HepG2 (cell line): ENCODE data around the gene CDHR5. TPM values are rescaled to one million over a fixed set of nuclear protein-coding genes. Genes with fewer than 3 reads are reported as not detected.

Source experiments
- ATAC-seq: fragments of 200-7000 bp; cut with Tn5 transposase; 3 replicates; pipeline ENCODE4 v1.9.1; 2020; ENCODE audit warnings: mild to moderate bottlenecking, moderate library complexity
- BruUV-seq: library from RNA; stranded (reverse); fragments of 400-500 nt; replicated peaks from 2 replicates; lab custom pipeline; 2021; lab: Mats Ljungman, UMichigan
- CTCF ChIA-PET: fragments of 300-600 bp; formaldehyde crosslinking; extraction: SDS; loops from one replicate; lab custom pipeline; 2021; ENCODE audit warnings: low total read pairs, inconsistent platforms, low intra/inter-chr PET ratio; lab: Yijun Ruan, JAX
- POLR2A ChIA-PET: fragments of 350-600 bp; sonication (Branson Sonifier 250); formaldehyde crosslinking; loops from one replicate; lab custom pipeline; 2020; ENCODE audit warnings: antibody characterized with exemption, inconsistent platforms; lab: Yijun Ruan, JAX
- DNase-seq: peaks from one replicate; pipeline ENCODE4 v3.0.0-alpha.2; 2015; ENCODE audit warnings: low spot score
- FAIRE-seq: peaks from 3 replicates; lab custom pipeline; 2011; peaks lifted over from hg19 to GRCh38; lab: Jason Lieb, UNC
- H2AFZ ChIP-seq: one replicate; pipeline ENCODE4 v1.6.1; 2011; ENCODE audit warnings: low read length, inconsistent platforms
- H3K27ac ChIP-seq: fragments of 300-600 bp; 3 replicates; pipeline ENCODE4 v1.8.0; 2011; ENCODE audit warnings: mixed run types, mild to moderate bottlenecking, mixed read lengths, low read length, inconsistent platforms; ENCODE audit not compliant: insufficient read depth; ENCODE audit errors: extremely low read length
- H3K27me3 ChIP-seq, 2 experiments: fragments of 200-600 bp in 1 of 2; 2 replicates in 1 of 2; 3 replicates in 1 of 2; pipeline versions ENCODE4 v1.6.0 to v1.8.0; 2011; ENCODE audit warnings: low read length in 2 of 2, mild to moderate bottlenecking in 2 of 2, moderate library complexity in 2 of 2, inconsistent platforms in 1 of 2; ENCODE audit not compliant: insufficient read depth in 2 of 2, control insufficient read depth in 1 of 2
- H3K36me3 ChIP-seq, 2 experiments: fragments of 200-600 bp in 1 of 2; replicated peaks in 1 of 2; 2 replicates in 1 of 2; 3 replicates in 1 of 2; pipeline versions ENCODE4 v1.5.1 to v1.8.0; 2011; ENCODE audit warnings: low read length in 2 of 2, inconsistent platforms in 1 of 2; ENCODE audit not compliant: insufficient read depth in 2 of 2, control insufficient read depth in 1 of 2
- H3K4me1 ChIP-seq: 2 replicates; pipeline ENCODE4 v1.5.1; 2012; ENCODE audit warnings: low read length, inconsistent platforms; ENCODE audit not compliant: insufficient read depth
- H3K4me2 ChIP-seq: 2 replicates; pipeline ENCODE4 v1.6.0; 2011; ENCODE audit warnings: low read depth, low read length, inconsistent platforms
- H3K4me3 ChIP-seq, 3 experiments: fragments of 200-600 bp in 1 of 3; sonication (generic), shearing (Covaris generic) in 1 of 3; replicated peaks in 1 of 3; 2 replicates each; pipeline ENCODE4 v1.5.1; 2011 to 2016; ENCODE audit warnings: low read length in 3 of 3, inconsistent platforms in 2 of 3, low read depth in 2 of 3, mild to moderate bottlenecking in 2 of 3, control low read depth in 1 of 3, mixed read lengths in 1 of 3; ENCODE audit not compliant: insufficient read depth in 1 of 3
- H3K79me2 ChIP-seq: one replicate; pipeline ENCODE4 v1.6.1; 2011; ENCODE audit warnings: low read length, inconsistent platforms; ENCODE audit not compliant: insufficient read depth
- H3K9ac ChIP-seq: 2 replicates; pipeline ENCODE4 v1.6.0; 2011; ENCODE audit warnings: mild to moderate bottlenecking, low read depth, low read length, inconsistent platforms; ENCODE audit not compliant: insufficient read depth
- H3K9me3 ChIP-seq: 2 replicates; pipeline ENCODE4 v1.5.1; 2012; ENCODE audit warnings: mild to moderate bottlenecking, low read length
- H4K20me1 ChIP-seq: 2 replicates; pipeline ENCODE4 v1.6.0; 2011; ENCODE audit warnings: inconsistent platforms, mild to moderate bottlenecking, low read length, moderate library complexity; ENCODE audit not compliant: insufficient read depth
- ARID2 ChIP-seq: sonication (generic); formaldehyde crosslinking; IDR thresholded peaks from 2 replicates; pipeline ENCODE4 v1.8.1; 2022; ENCODE audit warnings: mild to moderate bottlenecking, missing genetic modification reagents, borderline replicate concordance
- GZF1 ChIP-seq: sonication (generic); formaldehyde crosslinking; IDR thresholded peaks from 2 replicates; pipeline ENCODE4 v1.5.1; 2020; ENCODE audit warnings: mild to moderate bottlenecking, missing genetic modification reagents
- HDAC1 ChIP-seq: sonication (generic); formaldehyde crosslinking; IDR thresholded peaks from 2 replicates; pipeline ENCODE4 v1.5.1; 2020; ENCODE audit warnings: mild to moderate bottlenecking, missing genetic modification reagents
- PRMT3 ChIP-seq: sonication (generic); formaldehyde crosslinking; IDR thresholded peaks from 2 replicates; pipeline ENCODE4 v1.8.1; 2022; ENCODE audit warnings: low read depth, mild to moderate bottlenecking, moderate library complexity, missing genetic modification reagents, borderline replicate concordance
- SIX4 ChIP-seq: sonication (generic); formaldehyde crosslinking; IDR thresholded peaks from 2 replicates; pipeline ENCODE4 v1.4.0; 2020; ENCODE audit warnings: missing genetic modification reagents
- ZNF350 ChIP-seq: sonication (generic); formaldehyde crosslinking; IDR thresholded peaks from 2 replicates; pipeline ENCODE4 v1.4.0; 2020; ENCODE audit warnings: mild to moderate bottlenecking, low read depth, missing genetic modification reagents, borderline replicate concordance
- ZNF75D ChIP-seq: sonication (generic); formaldehyde crosslinking; IDR thresholded peaks from 2 replicates; pipeline ENCODE4 v1.8.1; 2023; ENCODE audit warnings: missing genetic modification reagents, mild to moderate bottlenecking, borderline replicate concordance
- ZNF781 ChIP-seq: sonication (generic); formaldehyde crosslinking; IDR thresholded peaks from 2 replicates; pipeline ENCODE4 v1.5.1; 2020; ENCODE audit warnings: borderline replicate concordance, mild to moderate bottlenecking, missing genetic modification reagents; ENCODE audit errors: not compliant biosample characterization
- ZSCAN20 ChIP-seq: sonication (generic); formaldehyde crosslinking; IDR thresholded peaks from 2 replicates; pipeline ENCODE4 v1.4.0; 2020; ENCODE audit warnings: missing genetic modification reagents, mild to moderate bottlenecking, borderline replicate concordance
- WGBS: methylation state at CpG from one replicate; pipeline ENCODE4 v1.1.6; 2017; ENCODE audit warnings: low lambda C conversion rate; 5-methylcytosine and 5-hydroxymethylcytosine counted together
- in situ Hi-C: cut with HindIII; loops from 2 replicates; pipeline ENCODE4 v1.10.0; 2017; ENCODE audit warnings: low pct_unique_long_range_greater_than_20kb; ENCODE audit not compliant: extremely low pct_ligation_motif_present
- intact Hi-C: fragments of 100-400 bp; cut with micrococcal nuclease; formaldehyde crosslinking; loops from one replicate; pipeline ENCODE4 v1.10.0; 2022; ENCODE audit not compliant: unreplicated experiment
- polyA plus RNA-seq, 8 experiments: library from polyadenylated mRNA; depleted of rRNA in 3 of 8; stranded (reverse) in 7 of 8; unstranded in 1 of 8; fragments of >200 nt; fragmentation: Illumina TruSeq in 4 of 8; extraction: Trizol in 4 of 8; gene quantifications; 2 replicates each; pipeline versions ENCODE4 v1.2.1 to v1.2.3, GENCODE V29; 2011 to 2016; ENCODE audit warnings: low read depth in 4 of 8, missing spikeins in 1 of 8, mixed read lengths in 1 of 8; ENCODE audit not compliant: insufficient read depth in 1 of 8
- total RNA-seq, 5 experiments: library from RNA; depleted of rRNA; stranded (reverse); fragments of >200 nt; fragmentation: Illumina TruSeq; extraction: Trizol; gene quantifications; 2 replicates each; pipeline ENCODE4 v1.2.3, GENCODE V29; 2016; ENCODE audit warnings: low read depth in 1 of 5
- TF ChIP-seq, protein P1 (sequence below): sonication (generic); formaldehyde crosslinking; IDR thresholded peaks from 2 replicates; pipeline ENCODE4 v1.4.0; 2020; ENCODE audit warnings: missing genetic modification reagents
- TF ChIP-seq, protein P2 (sequence below): sonication (generic); formaldehyde crosslinking; IDR thresholded peaks from 2 replicates; pipeline ENCODE4 v1.4.0; 2020; ENCODE audit warnings: missing genetic modification reagents, borderline replicate concordance
- TF ChIP-seq, protein P3 (sequence below): sonication (generic); formaldehyde crosslinking; IDR thresholded peaks from 2 replicates; pipeline ENCODE4 v1.5.1; 2020; ENCODE audit warnings: missing genetic modification reagents, mild to moderate bottlenecking, borderline replicate concordance
- TF ChIP-seq, protein P4 (sequence below): sonication (generic); formaldehyde crosslinking; IDR thresholded peaks from 2 replicates; pipeline ENCODE4 v1.5.1; 2020; ENCODE audit warnings: missing genetic modification reagents, mild to moderate bottlenecking, borderline replicate concordance
- TF ChIP-seq, protein P5 (sequence below): sonication (generic); formaldehyde crosslinking; IDR thresholded peaks from 2 replicates; pipeline ENCODE4 v1.5.0; 2020; ENCODE audit warnings: missing genetic modification reagents

The CDHR5 gene
- total and polyA plus RNA-seq, 2 of the 13 experiments (the other 11 are each of a cell fraction or from before 2014, with no cell fraction given) = 0.46 to 0.71 TPM

DNA sequence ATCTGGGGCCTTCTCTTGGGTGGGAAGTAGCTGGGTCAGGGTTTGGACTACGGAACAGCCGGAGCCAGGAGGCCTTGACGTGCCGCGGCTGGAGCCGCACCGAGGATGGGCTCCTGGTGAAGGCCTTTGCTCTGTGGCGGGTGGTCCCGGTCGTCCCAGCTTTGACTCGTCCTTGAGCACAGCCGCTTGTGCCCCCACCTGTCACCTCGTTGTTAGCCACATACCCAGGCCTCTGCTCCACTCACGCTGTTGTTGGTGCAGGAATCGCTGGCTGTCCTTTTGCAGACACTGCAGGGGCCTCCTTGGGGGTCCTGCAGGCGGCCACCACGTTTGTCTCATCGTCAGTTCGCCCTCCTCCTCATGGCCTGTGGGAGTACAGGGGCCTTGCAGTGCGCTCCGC is 31.4 kb downstream of the CDHR5 start:
- WGBS = 95% methylated on average over 15 of the region's 21 CpGs
- CTCF ChIA-PET = no interaction called here
- Histone ChIP-seq H3K9ac (no peak overlapping the region), H3K27me3 (no peaks in the 10 kb centered on the region), H3K4me2 (no peak overlapping the region), H3K4me1 (peaks cover 18% of the 10 kb centered on the region), H3K27ac (no peak overlapping the region), H4K20me1 (peaks cover 11% of the 10 kb centered on the region; the same call in 1 of the 2 replicates), H3K9me3 (no peaks in the 10 kb centered on the region), H3K4me3 (no peak overlapping the region), H3K36me3 (peaks cover 47 to 88% of the 10 kb centered on the region in 2 experiments), H3K79me2 (peaks cover 25% of the 10 kb centered on the region), H2AFZ (no peak overlapping the region)
- ATAC-seq (no peak), FAIRE-seq (no peak), DNase-seq (no peak)
- no TSS peak for BruUV-seq
- in situ Hi-C loops = no loop called here
- POLR2A ChIA-PET = no interaction called here
- intact Hi-C loops = no loop called here
- TF ChIP-seq, protein P1, sequence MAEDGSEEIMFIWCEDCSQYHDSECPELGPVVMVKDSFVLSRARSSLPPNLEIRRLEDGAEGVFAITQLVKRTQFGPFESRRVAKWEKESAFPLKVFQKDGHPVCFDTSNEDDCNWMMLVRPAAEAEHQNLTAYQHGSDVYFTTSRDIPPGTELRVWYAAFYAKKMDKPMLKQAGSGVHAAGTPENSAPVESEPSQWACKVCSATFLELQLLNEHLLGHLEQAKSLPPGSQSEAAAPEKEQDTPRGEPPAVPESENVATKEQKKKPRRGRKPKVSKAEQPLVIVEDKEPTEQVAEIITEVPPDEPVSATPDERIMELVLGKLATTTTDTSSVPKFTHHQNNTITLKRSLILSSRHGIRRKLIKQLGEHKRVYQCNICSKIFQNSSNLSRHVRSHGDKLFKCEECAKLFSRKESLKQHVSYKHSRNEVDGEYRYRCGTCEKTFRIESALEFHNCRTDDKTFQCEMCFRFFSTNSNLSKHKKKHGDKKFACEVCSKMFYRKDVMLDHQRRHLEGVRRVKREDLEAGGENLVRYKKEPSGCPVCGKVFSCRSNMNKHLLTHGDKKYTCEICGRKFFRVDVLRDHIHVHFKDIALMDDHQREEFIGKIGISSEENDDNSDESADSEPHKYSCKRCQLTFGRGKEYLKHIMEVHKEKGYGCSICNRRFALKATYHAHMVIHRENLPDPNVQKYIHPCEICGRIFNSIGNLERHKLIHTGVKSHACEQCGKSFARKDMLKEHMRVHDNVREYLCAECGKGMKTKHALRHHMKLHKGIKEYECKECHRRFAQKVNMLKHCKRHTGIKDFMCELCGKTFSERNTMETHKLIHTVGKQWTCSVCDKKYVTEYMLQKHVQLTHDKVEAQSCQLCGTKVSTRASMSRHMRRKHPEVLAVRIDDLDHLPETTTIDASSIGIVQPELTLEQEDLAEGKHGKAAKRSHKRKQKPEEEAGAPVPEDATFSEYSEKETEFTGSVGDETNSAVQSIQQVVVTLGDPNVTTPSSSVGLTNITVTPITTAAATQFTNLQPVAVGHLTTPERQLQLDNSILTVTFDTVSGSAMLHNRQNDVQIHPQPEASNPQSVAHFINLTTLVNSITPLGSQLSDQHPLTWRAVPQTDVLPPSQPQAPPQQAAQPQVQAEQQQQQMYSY (CRISPR knock-in tag) = no peak
- TF ChIP-seq PRMT3 (CRISPR knock-in tag) (no peak), ZNF75D (no peak), HDAC1 (CRISPR knock-in tag) (no peak), SIX4 (CRISPR knock-in tag) (no peak), ARID2 (CRISPR knock-in tag) (no peak), ZNF781 (CRISPR knock-in tag) (no peak), ZSCAN20 (CRISPR knock-in tag) (no peak), ZNF350 (CRISPR knock-in tag) (no peak), GZF1 (CRISPR knock-in tag) (no peak)
- TF ChIP-seq, protein P2, sequence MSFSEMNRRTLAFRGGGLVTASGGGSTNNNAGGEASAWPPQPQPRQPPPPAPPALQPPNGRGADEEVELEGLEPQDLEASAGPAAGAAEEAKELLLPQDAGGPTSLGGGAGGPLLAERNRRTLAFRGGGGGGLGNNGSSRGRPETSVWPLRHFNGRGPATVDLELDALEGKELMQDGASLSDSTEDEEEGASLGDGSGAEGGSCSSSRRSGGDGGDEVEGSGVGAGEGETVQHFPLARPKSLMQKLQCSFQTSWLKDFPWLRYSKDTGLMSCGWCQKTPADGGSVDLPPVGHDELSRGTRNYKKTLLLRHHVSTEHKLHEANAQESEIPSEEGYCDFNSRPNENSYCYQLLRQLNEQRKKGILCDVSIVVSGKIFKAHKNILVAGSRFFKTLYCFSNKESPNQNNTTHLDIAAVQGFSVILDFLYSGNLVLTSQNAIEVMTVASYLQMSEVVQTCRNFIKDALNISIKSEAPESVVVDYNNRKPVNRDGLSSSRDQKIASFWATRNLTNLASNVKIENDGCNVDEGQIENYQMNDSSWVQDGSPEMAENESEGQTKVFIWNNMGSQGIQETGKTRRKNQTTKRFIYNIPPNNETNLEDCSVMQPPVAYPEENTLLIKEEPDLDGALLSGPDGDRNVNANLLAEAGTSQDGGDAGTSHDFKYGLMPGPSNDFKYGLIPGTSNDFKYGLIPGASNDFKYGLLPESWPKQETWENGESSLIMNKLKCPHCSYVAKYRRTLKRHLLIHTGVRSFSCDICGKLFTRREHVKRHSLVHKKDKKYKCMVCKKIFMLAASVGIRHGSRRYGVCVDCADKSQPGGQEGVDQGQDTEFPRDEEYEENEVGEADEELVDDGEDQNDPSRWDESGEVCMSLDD (CRISPR knock-in tag) = no peak
- TF ChIP-seq, protein P3, sequence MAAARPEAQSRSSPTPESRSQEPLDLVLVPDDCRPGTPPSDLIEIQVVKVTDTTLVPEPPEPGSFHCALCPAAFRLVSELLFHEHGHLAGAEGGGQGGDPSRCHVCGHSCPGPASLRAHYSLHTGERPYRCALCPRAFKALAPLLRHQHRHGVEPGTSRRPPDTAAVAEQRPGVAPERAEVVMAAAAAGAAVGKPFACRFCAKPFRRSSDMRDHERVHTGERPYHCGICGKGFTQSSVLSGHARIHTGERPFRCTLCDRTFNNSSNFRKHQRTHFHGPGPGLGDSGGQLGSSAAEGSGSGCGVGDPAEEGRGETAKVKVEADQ (CRISPR knock-in tag) = no peak
- TF ChIP-seq, protein P4, sequence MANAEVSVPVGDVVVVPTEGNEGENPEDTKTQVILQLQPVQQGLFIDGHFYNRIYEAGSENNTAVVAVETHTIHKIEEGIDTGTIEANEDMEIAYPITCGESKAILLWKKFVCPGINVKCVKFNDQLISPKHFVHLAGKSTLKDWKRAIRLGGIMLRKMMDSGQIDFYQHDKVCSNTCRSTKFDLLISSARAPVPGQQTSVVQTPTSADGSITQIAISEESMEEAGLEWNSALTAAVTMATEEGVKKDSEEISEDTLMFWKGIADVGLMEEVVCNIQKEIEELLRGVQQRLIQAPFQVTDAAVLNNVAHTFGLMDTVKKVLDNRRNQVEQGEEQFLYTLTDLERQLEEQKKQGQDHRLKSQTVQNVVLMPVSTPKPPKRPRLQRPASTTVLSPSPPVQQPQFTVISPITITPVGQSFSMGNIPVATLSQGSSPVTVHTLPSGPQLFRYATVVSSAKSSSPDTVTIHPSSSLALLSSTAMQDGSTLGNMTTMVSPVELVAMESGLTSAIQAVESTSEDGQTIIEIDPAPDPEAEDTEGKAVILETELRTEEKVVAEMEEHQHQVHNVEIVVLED = no peak
- TF ChIP-seq, protein P5, sequence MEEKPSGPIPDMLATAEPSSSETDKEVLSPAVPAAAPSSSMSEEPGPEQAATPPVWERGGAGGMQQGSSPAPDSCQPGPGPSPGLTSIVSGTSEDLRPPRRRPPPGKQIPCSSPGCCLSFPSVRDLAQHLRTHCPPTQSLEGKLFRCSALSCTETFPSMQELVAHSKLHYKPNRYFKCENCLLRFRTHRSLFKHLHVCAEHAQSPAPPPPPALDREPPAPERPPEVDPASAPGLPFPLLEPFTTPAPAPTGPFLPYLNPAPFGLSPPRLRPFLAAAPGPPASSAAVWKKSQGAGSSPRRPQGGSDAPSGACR = no peak
